Liver (tissue), 9 donors: ENCODE data around the gene TEX30. TPM values are rescaled to one million over a fixed set of nuclear protein-coding genes. Genes with fewer than 3 reads are reported as not detected.

Experiments used
- DNase-seq: peaks from one replicate; pipeline ENCODE4 v3.0.0-alpha.2; 2017; ENCODE audit warnings: low spot score
- H3K27ac ChIP-seq, 2 donors: one replicate each; pipeline ENCODE4 v1.7.0; 2013; ENCODE audit warnings: inconsistent platforms in 2 of 2, low read length in 2 of 2, control low read depth in 1 of 2, low read depth in 1 of 2, mild to moderate bottlenecking in 1 of 2
- H3K27me3 ChIP-seq, 4 donors: one replicate each; pipeline versions ENCODE4 v1.6.1 to v1.7.0; 2013; ENCODE audit warnings: low read length in 3 of 4, inconsistent platforms in 1 of 4, mild to moderate bottlenecking in 1 of 4, moderate library complexity in 1 of 4; ENCODE audit not compliant: control insufficient read depth in 4 of 4, insufficient read depth in 4 of 4
- H3K36me3 ChIP-seq, 4 donors: one replicate each; pipeline versions ENCODE4 v1.6.1 to v1.7.0; 2013; ENCODE audit warnings: low read length in 3 of 4, mild to moderate bottlenecking in 3 of 4, low read depth in 1 of 4, moderate library complexity in 1 of 4; ENCODE audit not compliant: control insufficient read depth in 4 of 4, insufficient read depth in 3 of 4
- H3K4me1 ChIP-seq, 4 donors: one replicate each; pipeline versions ENCODE4 v1.6.1 to v1.7.0; 2013; ENCODE audit warnings: low read length in 3 of 4, mild to moderate bottlenecking in 3 of 4, moderate library complexity in 1 of 4; ENCODE audit not compliant: control insufficient read depth in 4 of 4, insufficient read depth in 4 of 4
- H3K4me3 ChIP-seq, 3 donors: one replicate each; pipeline versions ENCODE4 v1.6.1 to v1.7.0; 2013; ENCODE audit warnings: low read length in 3 of 3, control low read depth in 1 of 3, low read depth in 1 of 3, mild to moderate bottlenecking in 1 of 3
- H3K9ac ChIP-seq, 2 donors: one replicate each; pipeline ENCODE4 v1.7.0; 2013; ENCODE audit warnings: low read length in 2 of 2, mild to moderate bottlenecking in 2 of 2, moderate library complexity in 2 of 2, control low read depth in 1 of 2, low read depth in 1 of 2
- H3K9me3 ChIP-seq, 4 donors: one replicate each; pipeline versions ENCODE4 v1.6.1 to v1.7.0; 2013; ENCODE audit warnings: low read length in 3 of 4; ENCODE audit not compliant: control insufficient read depth in 4 of 4
- EGR1 ChIP-seq, 2 donors: IDR thresholded peaks; 2 replicates each; pipeline ENCODE4 v1.6.1; 2016 to 2018; ENCODE audit warnings: antibody characterized with exemption in 2 of 2, low read depth in 2 of 2
- FOXA1 ChIP-seq: IDR thresholded peaks from 2 replicates; pipeline ENCODE4 v1.6.1; 2016; ENCODE audit warnings: antibody characterized with exemption
- FOXA2 ChIP-seq: IDR thresholded peaks from 2 replicates; pipeline ENCODE4 v1.6.1; 2016; ENCODE audit warnings: antibody characterized with exemption
- GABPA ChIP-seq, 2 donors: IDR thresholded peaks in 1 of 2; conservative IDR thresholded peaks in 1 of 2; 2 replicates each; pipeline ENCODE4 v1.6.1; 2016; ENCODE audit warnings: antibody characterized with exemption in 2 of 2, mild to moderate bottlenecking in 1 of 2, moderate library complexity in 1 of 2
- HNF4G ChIP-seq: IDR thresholded peaks from 2 replicates; pipeline ENCODE4 v1.6.1; 2016; ENCODE audit warnings: antibody characterized with exemption
- JUND ChIP-seq, 2 donors: IDR thresholded peaks; 2 replicates each; pipeline ENCODE4 v1.6.1; 2016; ENCODE audit warnings: antibody characterized with exemption in 2 of 2
- NR2F2 ChIP-seq: IDR thresholded peaks from 2 replicates; pipeline ENCODE4 v1.6.1; 2016; ENCODE audit warnings: antibody characterized with exemption
- RAD21 ChIP-seq, 2 donors: IDR thresholded peaks; 2 replicates each; pipeline ENCODE4 v1.6.1; 2016; ENCODE audit warnings: antibody characterized with exemption in 2 of 2, mild to moderate bottlenecking in 2 of 2
- RXRA ChIP-seq, 2 donors: IDR thresholded peaks; 2 replicates each; pipeline ENCODE4 v1.6.1; 2017 to 2018; ENCODE audit warnings: antibody characterized with exemption in 2 of 2, mild to moderate bottlenecking in 1 of 2
- SP1 ChIP-seq: IDR thresholded peaks from 2 replicates; pipeline ENCODE4 v1.6.1; 2018; ENCODE audit warnings: antibody characterized with exemption, mild to moderate bottlenecking
- TAF1 ChIP-seq: conservative IDR thresholded peaks from 2 replicates; pipeline ENCODE4 v1.6.1; 2016; ENCODE audit warnings: antibody characterized with exemption, mild to moderate bottlenecking
- YY1 ChIP-seq: IDR thresholded peaks from 2 replicates; pipeline ENCODE4 v1.6.1; 2016; ENCODE audit warnings: antibody characterized with exemption, mild to moderate bottlenecking
- WGBS: extraction: QIAGEN DNeasy Blood & Tissue Kit; methylation state at CpG from one replicate; pipeline ENCODE4 v1.1.7; 2013; 5-methylcytosine and 5-hydroxymethylcytosine counted together
- polyA plus RNA-seq, 2 donors: library from polyadenylated mRNA; stranded (reverse) in 1 of 2; unstranded in 1 of 2; fragments of 200-250 nt in 1 of 2; fragments of >200 nt in 1 of 2; fragmentation: Nextera tagmentation in 1 of 2; extraction: Ambion mirVana in 1 of 2; gene quantifications; one replicate each; pipeline versions ENCODE4 v1.2.1 to v1.2.3, GENCODE V29; 2013 to 2015
- total RNA-seq, 2 donors: library from RNA; depleted of rRNA; stranded (reverse); fragments of >200 nt; gene quantifications; one replicate each; pipeline ENCODE4 v1.2.3, GENCODE V29; 2014
- TF ChIP-seq, protein P1 (sequence below): IDR thresholded peaks from 2 replicates; pipeline ENCODE4 v1.6.1; 2016; ENCODE audit warnings: antibody characterized with exemption
- TF ChIP-seq, protein P2 (sequence below): IDR thresholded peaks from 2 replicates; pipeline ENCODE4 v1.6.1; 2016; ENCODE audit warnings: antibody characterized with exemption, mild to moderate bottlenecking
- TF ChIP-seq, protein P3 (sequence below): IDR thresholded peaks from 2 replicates; pipeline ENCODE4 v1.6.1; 2016; ENCODE audit warnings: antibody characterized with exemption
- donor health status: healthy.
- donor health status: healthy.
- donor health status: healthy.
- donor health status: healthy.
- donor health status: healthy.

Gene TEX30
- total and polyA plus RNA-seq, 4 donors = 9.9 to 28.2 (median 12.2) TPM

DNA sequence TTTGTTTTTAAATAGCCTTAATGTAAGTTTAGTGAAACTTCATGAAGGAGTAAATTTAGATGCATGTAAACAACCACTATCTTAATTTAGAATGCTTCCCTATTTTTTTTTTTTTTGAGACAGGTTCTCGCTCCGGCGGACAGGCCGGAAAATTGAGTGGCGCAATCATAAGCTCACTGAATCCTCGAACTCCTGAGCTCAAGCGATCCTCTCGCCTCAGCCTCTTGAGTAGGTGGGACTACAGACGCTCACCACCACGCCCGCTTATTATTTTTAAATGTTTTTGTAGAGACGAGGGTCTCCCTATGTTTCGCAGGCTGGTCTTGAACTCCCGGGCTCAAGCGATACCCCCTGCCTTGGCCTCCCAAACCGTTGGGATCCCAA lies 1.6 kb downstream of the TEX30 start:
- TF ChIP-seq, protein P1, sequence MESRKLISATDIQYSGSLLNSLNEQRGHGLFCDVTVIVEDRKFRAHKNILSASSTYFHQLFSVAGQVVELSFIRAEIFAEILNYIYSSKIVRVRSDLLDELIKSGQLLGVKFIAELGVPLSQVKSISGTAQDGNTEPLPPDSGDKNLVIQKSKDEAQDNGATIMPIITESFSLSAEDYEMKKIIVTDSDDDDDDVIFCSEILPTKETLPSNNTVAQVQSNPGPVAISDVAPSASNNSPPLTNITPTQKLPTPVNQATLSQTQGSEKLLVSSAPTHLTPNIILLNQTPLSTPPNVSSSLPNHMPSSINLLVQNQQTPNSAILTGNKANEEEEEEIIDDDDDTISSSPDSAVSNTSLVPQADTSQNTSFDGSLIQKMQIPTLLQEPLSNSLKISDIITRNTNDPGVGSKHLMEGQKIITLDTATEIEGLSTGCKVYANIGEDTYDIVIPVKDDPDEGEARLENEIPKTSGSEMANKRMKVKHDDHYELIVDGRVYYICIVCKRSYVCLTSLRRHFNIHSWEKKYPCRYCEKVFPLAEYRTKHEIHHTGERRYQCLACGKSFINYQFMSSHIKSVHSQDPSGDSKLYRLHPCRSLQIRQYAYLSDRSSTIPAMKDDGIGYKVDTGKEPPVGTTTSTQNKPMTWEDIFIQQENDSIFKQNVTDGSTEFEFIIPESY = no peak
- no peak for TF ChIP-seq YY1
- 91% methylated on average over 16 of the region's 16 CpGs for WGBS
- no peak overlapping the region for H3K27ac ChIP-seq

DNA sequence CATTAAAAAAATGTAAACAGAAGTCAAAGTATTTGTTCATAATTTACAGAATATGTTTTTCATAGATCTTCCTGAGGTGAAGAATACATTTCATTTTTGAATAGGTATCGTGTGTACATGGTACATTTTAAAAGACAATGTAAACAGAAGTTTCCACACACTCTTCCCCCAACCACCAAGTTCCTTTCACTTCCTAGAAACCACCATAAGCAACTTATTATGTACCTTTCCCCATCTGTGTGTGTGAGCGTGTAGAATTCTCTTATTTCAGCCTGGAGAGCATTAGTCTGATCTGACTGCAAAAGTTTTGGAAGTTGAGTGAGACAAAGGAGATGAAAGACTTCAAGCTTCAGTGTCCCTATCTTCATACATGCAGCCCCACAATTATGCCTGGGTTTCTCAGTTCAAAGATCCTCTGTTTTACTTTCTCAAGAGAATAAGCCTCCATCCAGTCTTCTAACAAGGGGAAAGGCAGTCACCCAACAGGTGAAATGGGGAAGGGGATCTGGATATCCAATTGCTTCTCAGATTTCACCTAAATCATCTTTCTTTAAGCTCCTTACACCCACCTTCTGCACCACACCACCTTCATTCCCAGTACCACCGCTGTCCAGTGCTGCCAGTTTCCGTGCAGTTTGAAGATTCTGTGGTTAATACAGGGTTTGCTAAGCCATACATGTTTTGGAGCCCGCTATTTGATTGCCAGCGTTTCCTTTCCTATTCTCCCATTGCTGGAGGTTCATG lies 2.1 kb downstream of the TEX30 start:
- H3K9me3 ChIP-seq = no peaks in the 10 kb centered on the region
- 78% methylated on average over 6 of the region's 6 CpGs for WGBS
- peak overlapping the region in 1 of 2 donors; percentile 67 for H3K27ac ChIP-seq
- H3K4me3 ChIP-seq = peak overlapping the region in 1 of 3 donors; percentile 2
- peak; percentile 7 for TF ChIP-seq FOXA2
- no peak for TF ChIP-seq YY1
- TF ChIP-seq, protein P2, sequence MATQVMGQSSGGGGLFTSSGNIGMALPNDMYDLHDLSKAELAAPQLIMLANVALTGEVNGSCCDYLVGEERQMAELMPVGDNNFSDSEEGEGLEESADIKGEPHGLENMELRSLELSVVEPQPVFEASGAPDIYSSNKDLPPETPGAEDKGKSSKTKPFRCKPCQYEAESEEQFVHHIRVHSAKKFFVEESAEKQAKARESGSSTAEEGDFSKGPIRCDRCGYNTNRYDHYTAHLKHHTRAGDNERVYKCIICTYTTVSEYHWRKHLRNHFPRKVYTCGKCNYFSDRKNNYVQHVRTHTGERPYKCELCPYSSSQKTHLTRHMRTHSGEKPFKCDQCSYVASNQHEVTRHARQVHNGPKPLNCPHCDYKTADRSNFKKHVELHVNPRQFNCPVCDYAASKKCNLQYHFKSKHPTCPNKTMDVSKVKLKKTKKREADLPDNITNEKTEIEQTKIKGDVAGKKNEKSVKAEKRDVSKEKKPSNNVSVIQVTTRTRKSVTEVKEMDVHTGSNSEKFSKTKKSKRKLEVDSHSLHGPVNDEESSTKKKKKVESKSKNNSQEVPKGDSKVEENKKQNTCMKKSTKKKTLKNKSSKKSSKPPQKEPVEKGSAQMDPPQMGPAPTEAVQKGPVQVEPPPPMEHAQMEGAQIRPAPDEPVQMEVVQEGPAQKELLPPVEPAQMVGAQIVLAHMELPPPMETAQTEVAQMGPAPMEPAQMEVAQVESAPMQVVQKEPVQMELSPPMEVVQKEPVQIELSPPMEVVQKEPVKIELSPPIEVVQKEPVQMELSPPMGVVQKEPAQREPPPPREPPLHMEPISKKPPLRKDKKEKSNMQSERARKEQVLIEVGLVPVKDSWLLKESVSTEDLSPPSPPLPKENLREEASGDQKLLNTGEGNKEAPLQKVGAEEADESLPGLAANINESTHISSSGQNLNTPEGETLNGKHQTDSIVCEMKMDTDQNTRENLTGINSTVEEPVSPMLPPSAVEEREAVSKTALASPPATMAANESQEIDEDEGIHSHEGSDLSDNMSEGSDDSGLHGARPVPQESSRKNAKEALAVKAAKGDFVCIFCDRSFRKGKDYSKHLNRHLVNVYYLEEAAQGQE = peak; percentile 46
- H3K27me3 ChIP-seq = no peaks in the 10 kb centered on the region
- H3K9ac ChIP-seq = no peak overlapping the region
- DNase-seq = no peak
- peaks cover 8 to 39% (median 24%) of the 10 kb centered on the region in 4 donors for H3K4me1 ChIP-seq
- H3K36me3 ChIP-seq = peaks cover 0 to 4% (median 0%) of the 10 kb centered on the region in 4 donors

More for the DNA sequence above, 1.6 kb downstream of the TEX30 start:
- no peak for DNase-seq
- Histone ChIP-seq H3K9me3 (no peaks in the 10 kb centered on the region), H3K9ac (no peak overlapping the region), H3K36me3 (peaks cover 0 to 4% (median 0%) of the 10 kb centered on the region in 4 donors), H3K4me3 (peak overlapping the region in 2 of 3 donors; percentile 85 to 93), H3K4me1 (peaks cover 8 to 36% (median 23%) of the 10 kb centered on the region in 4 donors), H3K27me3 (no peaks in the 10 kb centered on the region)

DNA sequence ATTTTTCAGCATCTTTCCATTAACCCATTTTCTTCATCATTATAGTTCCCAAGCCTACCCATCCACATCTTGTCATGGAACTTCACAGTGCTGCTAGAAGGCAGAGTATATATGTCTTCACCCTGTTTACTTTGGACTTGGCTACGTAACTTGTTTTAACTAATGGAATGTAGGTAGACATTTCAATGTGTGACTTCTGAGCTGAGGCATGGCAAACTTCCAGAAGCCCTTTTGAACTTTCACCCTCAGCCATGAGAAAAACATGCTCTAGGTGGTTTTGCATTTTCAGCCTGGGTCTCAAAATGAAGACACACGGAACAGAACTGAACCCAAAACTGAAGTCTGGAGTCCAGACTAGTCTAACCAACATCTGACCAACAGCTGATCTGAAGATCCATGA lies 3.2 kb downstream of the TEX30 start:
- peak; percentile 37 for DNase-seq
- WGBS = 45% methylated on average over 2 of the region's 2 CpGs
- H3K9me3 ChIP-seq = no peaks in the 10 kb centered on the region
- no peaks in the 10 kb centered on the region for H3K27me3 ChIP-seq
- peaks cover 8 to 39% (median 24%) of the 10 kb centered on the region in 4 donors for H3K4me1 ChIP-seq
- H3K4me3 ChIP-seq = no peak overlapping the region
- peak overlapping the region; percentile 10 to 67 for H3K27ac ChIP-seq
- H3K9ac ChIP-seq = no peak overlapping the region
- H3K36me3 ChIP-seq = peaks cover 0 to 7% (median 1%) of the 10 kb centered on the region in 4 donors
- TF ChIP-seq FOXA2 (peak; percentile 87), EGR1 (IDR thresholded peaks at IDR 0.05; ENCODE audit: low read depth in 2 of 2) (no peak), RAD21 (IDR thresholded peaks at IDR 0.05) (peak in 1 of 2 donors; percentile 43), SP1 (peak; percentile 76), GABPA (IDR thresholded peaks at IDR 0.05 in 1 of 2, conservative IDR thresholded peaks at IDR 0.05 in 1 of 2) (peak in 1 of 2 donors; percentile 21), JUND (IDR thresholded peaks at IDR 0.05) (peak in 1 of 2 donors; percentile 20), HNF4G (peak; percentile 46), FOXA1 (peak; percentile 84), YY1 (peak; percentile 75), NR2F2 (no peak), RXRA (IDR thresholded peaks at IDR 0.05) (peak; percentile 60 to 80), TAF1 (no peak)
- TF ChIP-seq, protein P3, sequence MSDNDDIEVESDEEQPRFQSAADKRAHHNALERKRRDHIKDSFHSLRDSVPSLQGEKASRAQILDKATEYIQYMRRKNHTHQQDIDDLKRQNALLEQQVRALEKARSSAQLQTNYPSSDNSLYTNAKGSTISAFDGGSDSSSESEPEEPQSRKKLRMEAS = peak; percentile 37
- TF ChIP-seq, protein P1 = peak; percentile 13
- TF ChIP-seq, protein P2 = peak; percentile 54
